Measurements from ENCODE around the gene PTGDS.
A peak's percentile ranks its signal among the peaks of the same experiment; 100 is the strongest.

PTGDS gene

GRCh38 chr9:137029058-137029936 lies 52.0 kb downstream of the PTGDS start:
- H3K36me3 Mint-ChIP-seq (ENCODE audit: low read depth): no peaks in the 10 kb centered on the region
- peaks cover 41% of the 10 kb centered on the region for H3K4me1 Mint-ChIP-seq
- H3K27me3 Mint-ChIP-seq: peaks cover 4% of the 10 kb centered on the region
- no peaks in the 10 kb centered on the region for H3K9me3 Mint-ChIP-seq
- peak; percentile 41 for ATAC-seq
- H3K27ac Mint-ChIP-seq: no peak overlapping the region
- peak overlapping the region; percentile 66 for H3K4me3 Mint-ChIP-seq
- DNase-seq: peak; percentile 88

- Mint-ChIP-seq H3K27ac (no peak overlapping the region), H3K36me3 (ENCODE audit: low read depth) (no peaks in the 10 kb centered on the region), H3K9me3 (no peaks in the 10 kb centered on the region), H3K27me3 (peaks cover 4% of the 10 kb centered on the region), H3K4me1 (peaks cover 48% of the 10 kb centered on the region), H3K4me3 (peak overlapping the region; percentile 51)
- ATAC-seq: no peak
- no peak for DNase-seq
These were observed 52.7 kb downstream of the PTGDS start for GRCh38 chr9:137030006-137030405.

- Mint-ChIP-seq H3K27ac (no peak overlapping the region), H3K4me3 (peak overlapping the region; percentile 42), H3K36me3 (ENCODE audit: low read depth) (no peaks in the 10 kb centered on the region), H3K9me3 (no peaks in the 10 kb centered on the region), H3K27me3 (peaks cover 4% of the 10 kb centered on the region), H3K4me1 (peaks cover 51% of the 10 kb centered on the region)
- peak; percentile 58 for DNase-seq
- no peak for ATAC-seq
These were observed 53.5 kb downstream of the PTGDS start for GRCh38 chr9:137030538-137031527.
